CD4-positive, alpha-beta T cell treated with Interleukin-15 for 4 hours (primary cell): ENCODE data around the gene LPAR5.

Experiments
- DNase-seq: peaks from one replicate; pipeline ENCODE4 v3.0.0-alpha.2; 2020; ENCODE audit warnings: low spot score

The LPAR5 gene

DNA sequence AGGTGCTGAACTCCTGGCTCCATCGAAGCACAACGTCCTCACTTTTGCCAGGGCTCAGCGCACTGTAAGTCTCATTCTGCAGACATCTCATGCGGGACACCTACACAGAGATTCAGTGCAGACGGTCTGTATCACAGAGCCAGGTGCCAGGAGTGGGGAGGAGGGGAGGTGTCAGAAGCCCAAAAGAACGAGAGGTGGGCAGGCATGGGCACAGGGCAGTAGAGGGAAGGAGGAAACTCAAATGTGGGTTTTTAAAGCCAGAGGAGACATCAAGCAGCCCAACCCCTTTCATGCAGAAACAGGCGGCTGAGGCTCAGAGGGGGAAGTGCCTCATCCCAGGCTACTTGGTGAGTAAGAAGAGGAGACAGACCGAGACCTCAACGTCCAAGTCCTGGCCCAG is 2.5 kb upstream of the LPAR5 start:
- DNase-seq: no peak

GRCh38 chr12:6635375-6635855 is 344 bp downstream of the LPAR5 start:
- DNase-seq: peak; percentile 53

GRCh38 chr12:6632026-6632983 is 3.5 kb downstream of the LPAR5 start:
- DNase-seq: peak; percentile 63

GRCh38 chr12:6631549-6631961 is 4.2 kb downstream of the LPAR5 start:
- DNase-seq: no peak

DNA sequence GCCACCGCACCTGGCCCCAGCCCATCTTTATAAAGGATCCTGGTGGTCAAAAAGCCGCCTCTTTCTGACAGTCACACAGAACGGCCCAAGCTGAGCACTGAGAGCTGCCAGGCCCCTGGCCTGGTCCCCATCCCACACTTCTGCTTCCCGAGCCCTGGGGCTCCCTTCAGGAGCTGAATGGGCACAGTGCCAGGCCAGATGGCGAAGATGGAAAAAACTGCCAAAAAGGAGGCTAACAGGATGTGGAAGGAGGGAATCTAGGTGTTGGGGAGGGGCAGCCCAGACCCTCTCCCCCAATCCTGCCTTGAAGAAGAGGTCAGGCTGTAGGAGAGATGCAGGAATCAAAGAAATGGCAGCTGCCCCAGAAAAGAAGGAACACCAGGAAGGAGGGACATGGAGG is 5.0 kb downstream of the LPAR5 start:
- DNase-seq: no peak

GRCh38 chr12:6627616-6628015 is 8.1 kb downstream of the LPAR5 start:
- peak; percentile 52 for DNase-seq

DNA sequence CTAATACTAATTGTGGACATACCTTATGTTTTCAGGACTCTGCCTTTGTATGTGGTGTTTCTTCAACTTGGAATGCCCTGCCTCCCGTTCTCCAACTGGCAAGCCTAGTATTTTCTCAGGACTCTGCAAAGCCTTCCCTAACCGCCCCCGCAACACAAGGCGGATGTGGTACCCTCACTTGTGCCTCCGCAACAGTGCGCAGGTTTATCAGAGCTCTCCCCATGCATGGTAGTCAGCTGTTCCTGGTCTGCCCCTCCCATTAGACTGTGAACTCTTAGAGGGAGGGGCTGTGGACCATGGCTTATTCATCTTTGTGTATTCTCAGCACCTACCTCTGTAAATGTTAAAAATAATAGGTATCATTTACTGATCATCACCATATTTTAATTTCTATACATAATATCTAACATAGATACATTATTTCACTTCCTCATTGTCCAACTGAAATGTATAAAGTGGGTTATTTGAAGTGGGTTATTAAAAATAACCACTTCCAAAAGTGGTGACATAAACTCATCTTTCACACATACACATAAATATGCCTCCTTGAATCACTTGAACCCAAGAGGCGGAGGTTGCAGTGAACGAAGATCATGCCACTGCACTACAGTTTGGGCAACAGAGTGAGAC is 9.0 kb downstream of the LPAR5 start:
- no peak for DNase-seq

DNA sequence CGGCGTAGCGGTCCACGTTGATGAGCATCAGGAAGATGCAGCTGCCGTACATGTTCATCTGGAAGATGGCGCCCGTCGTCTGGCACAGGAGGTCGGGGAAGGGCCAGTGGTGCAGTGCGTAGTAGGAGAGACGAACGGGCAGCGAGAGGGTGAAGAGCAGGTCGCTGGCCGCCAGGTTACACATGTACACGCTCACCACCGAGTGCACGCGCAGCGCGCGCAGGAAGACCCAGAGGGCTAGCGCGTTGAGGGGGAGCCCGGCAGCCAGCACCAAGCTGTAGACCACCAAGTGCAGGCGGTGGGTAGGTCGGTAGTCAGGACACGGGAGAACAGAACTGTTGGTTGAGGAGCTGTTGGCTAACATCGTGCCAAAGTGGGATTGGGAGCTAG is 14.9 kb downstream of the LPAR5 start:
- DNase-seq: no peak

GRCh38 chr12:6620137-6620884 is 15.4 kb downstream of the LPAR5 start:
- DNase-seq: no peak

DNA sequence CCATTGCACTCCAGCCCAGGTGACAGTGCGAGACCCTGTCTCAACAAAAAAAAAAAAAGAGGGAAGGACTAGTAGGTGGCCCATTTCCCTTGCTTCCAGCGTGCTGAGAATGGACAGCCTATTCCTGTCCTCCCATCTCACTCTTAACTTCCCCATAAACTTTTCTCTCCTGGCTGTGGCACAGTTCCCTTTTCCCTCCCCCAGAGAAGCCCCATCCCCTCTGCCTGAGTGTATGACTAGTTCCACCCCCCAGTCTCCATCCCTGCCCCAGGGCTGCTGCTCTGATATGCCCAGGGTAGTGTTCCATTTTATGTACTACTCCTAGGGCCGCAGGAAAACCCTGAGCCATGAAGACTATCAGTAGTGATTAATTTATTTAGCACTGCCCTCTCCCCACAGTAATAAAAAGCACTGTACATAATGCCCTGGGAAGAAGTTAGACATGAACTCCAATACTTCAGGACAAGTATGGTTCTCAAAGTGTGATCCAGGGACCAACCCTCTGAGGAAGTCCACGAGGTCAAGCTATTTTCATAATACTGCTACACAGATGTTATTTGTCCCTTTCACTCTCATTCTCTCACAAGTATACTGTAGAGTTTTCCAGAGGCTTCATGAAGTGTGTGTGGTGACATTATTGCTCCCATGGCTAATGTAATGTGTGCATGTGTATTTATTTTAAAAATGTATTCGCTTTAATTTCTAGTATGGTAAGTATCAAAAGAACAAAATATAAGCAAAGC is 17.1 kb downstream of the LPAR5 start:
- no peak for DNase-seq

GRCh38 chr12:6615802-6616201 is 20.0 kb downstream of the LPAR5 start:
- no peak for DNase-seq

DNA sequence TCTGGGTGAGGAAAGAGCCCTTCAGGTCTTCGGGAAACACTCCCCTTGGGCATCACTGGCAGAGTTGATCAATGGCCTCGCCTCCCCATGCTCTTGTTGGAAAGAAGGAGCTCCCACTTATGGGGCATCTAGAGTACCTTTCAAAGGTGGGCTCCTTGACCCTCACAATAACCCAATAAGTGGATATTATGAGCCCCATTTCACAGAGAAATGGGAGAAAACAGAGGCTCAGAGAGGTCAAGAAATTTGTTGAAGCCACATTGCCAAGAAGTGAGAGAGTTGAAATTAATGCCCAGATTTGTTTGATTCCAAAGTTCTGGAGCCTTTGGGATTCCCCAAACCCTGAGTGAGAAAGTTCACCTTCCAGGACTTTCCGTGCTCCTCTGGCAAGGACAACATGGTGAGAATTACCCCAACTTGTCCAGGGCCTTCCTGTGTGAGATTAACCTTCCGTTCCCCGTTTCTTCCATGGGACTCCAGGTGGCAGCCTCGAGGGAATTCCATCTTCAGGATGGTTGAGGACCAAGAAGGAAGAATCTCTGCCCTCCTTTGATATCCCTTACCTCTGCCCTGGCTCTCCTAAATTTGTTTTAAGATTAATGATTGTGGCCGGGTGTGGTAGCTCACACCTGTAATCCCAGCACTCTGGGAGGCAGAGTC is 21.1 kb downstream of the LPAR5 start:
- DNase-seq: no peak

- DNase-seq: peak; percentile 58
Measured at GRCh38 chr12:6613776-6614512, 21.8 kb downstream of the LPAR5 start.

DNA sequence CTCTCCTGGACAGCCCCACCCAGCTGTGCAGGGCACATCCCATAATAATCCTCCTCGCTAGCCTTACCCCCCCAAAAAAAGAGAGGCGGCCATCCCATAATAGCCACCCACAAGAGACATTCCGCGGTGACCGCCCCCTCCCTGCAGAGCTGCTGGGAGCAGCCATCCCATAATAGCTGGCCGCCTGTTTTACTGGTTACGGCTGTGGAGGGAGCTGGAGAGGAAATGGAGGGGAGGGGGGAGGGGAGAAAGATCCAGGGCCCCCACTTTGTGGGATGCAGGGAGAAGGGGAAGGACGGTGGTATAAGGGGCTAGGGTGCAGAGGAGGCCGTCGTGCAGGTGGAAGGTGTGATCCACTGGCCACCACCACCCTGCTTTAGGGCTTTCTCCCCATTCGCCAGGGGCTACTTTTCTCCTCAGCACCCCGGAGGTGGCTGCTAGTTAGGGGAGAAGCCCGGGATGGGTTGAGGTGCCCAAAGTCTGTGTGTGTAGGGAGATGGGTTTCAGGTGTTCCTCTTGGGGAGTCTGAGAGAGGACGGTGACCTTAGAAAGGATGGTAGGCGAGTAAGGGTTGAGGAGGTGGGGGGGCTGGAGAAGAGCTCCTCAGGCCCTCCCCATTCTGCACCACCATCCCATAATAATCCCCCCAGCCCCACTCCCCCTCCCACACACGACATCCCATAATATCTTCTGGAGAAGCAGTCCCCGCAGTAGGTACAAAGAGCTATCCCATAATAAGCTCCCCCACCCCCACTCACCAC is 22.6 kb downstream of the LPAR5 start:
- DNase-seq: no peak

GRCh38 chr12:6612652-6613014 is 23.1 kb downstream of the LPAR5 start:
- DNase-seq: no peak

DNA sequence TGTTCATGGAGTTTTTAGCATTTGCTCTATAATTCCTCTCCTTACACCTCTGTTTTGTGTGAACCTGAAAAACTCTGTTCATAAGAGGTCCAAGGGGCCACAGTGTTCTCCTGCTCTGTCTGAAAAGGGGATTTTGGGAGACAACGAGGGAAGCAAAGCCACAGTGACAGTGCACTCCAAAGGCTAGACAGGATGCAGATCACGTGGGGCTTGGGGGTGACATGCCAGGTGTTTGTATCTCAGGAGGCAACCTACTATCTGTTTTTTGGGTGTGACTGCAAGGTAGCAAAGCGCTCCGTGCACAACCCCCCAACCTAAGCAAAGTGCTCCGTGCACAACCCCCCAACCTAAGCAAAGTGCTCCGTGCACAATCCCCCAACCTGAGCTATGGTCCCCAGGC is 23.5 kb downstream of the LPAR5 start:
- DNase-seq: no peak

DNA sequence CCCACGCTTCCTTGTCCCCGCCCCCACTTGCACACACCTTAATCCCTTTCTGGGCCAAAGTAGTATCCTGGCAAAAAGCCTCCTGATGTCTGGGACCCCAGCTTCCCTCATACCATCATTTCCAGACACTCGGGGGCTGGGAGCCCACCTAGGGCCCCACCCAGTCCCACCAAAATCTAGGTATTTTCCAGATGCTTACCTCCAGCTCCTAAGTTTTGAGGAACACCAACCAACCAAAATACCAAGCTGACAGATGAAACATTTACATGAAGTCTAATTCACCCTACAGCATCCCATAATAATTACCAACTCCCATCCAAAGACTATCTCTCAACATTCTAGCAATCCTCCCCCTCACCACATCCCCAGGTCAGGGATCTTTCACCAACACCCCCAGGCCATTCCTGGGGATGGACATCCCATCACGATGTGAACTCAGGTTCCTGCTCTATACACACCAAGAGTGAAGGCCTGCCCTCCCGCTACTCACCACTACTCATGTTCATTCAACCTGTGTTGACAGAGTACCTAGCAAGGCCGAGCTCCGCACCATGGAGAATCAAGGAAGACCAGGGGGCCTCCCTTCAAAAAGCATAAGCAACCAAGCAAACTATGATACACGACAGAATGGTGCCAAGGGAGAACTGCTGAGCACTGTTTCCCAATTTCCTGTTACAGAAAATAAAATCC is 27.0 kb downstream of the LPAR5 start:
- no peak for DNase-seq

DNA sequence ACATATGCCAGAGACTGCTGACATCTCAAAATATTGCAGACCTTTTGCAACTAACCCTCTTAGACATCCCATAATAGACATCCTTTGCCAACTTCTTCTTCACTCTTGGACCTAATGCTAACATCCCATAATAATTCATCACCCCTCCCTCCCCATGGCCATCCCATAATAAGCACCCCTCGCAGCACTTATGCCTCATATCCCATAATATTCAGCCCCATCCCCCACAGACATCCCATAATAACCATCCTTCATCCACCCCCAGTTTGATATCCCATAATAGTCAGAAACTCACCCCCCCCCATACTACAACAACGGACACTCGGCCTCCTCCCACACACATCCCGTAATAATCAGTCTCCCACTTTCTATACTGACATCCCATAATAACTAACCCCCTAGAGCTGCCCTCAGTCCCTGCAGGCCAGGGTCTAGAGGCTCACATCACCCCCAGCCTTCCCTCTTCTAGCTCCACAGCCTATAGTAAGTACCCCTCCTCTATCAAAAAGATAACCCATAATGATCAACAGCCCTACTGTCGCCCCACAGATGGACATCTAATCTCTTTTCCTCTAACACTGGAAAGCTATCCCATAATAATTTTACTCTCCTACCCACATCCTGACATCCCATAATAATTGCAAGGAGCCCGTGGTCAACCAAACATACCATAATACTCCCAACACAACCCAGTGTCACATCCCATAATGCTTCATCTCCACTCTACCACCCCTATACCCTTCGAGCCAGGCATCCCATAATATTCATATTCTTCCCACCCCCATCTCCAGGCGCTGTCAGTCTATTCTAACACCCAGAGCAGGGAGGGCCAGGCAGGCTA is 27.8 kb downstream of the LPAR5 start:
- peak; percentile 55 for DNase-seq
